ENCODE measurements around the gene KCTD16. TPM values are rescaled to one million over a fixed set of nuclear protein-coding genes. Genes with fewer than 3 reads are reported as not detected.

KCTD16 gene
- total RNA-seq (1 to 10 TPM in 2 of 9 donors, under 1 TPM in 6, not detected in 1; 0.04 to 2.1 (median 0.47) TPM), polyA plus RNA-seq (under 1 TPM; 0.13 to 0.55 (median 0.48) TPM)
- long read RNA-seq, donor 1, result 0 reads
- long read RNA-seq, donor 2, result 0 reads
- long read RNA-seq, donor 3, result 0 reads
- long read RNA-seq, donor 4, result 0 reads
- long read RNA-seq, donor 5, result 0 reads
- long read RNA-seq, donor 6, partial matches to known transcripts, result 0 of 1 reads
- long read RNA-seq, donor 6, other reads (novel, unspliced or antisense), result 1 of 1 reads
- long read RNA-seq, donor 7, result 0 reads
- long read RNA-seq, donor 8, result 0 reads
- long read RNA-seq, donor 9, result 0 reads
- long read RNA-seq, donor 10, result 0 reads

DNA sequence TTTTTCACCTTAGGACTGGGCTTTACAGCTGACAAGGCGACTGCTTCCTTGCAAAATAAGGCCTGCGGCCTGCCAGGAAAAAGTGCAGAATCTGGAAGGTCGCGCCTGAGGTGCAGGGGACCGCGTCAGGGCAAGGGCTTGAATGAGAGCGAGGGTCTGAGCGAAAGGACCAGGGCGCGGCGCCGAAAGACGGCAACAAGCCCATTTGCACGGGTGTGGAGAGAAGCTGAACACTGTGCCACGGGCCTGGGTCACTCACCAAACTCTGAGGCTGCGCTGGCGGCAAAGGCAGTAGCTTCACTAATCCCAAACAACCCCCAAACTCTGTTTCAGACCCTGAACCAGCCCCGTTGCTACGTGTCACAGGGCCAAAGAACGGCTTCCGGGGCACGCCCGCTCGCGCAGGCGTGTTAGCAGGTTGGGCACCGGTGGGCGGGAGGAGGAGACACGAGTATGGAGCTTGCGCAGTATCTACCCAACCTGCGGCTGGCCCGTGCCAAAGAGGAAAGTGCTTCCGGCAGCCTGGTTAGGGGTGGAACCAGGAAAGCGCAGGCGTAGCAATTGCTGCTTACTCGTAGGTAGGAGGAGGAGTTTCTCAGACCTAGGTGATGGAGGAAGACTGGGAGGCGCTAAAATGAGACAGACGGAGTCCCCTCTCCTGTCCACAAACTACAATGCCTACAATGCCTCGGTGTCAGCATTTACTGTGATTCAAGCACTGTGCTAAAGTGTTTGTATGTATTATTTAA lies at the start of gene KCTD16, which contains the start of gene YIPF5:
KCTD16 (plus strand) TSS at position 598 of the 749 bp plus-strand sequence.
YIPF5 (minus strand) TSS at position 384 of the 749 bp plus-strand sequence. CDS start 704 bp downstream, outside the sequence.
- intact Hi-C loops (cut with DNase I), result no loop called here
- Histone ChIP-seq H3K4me3 (peak within 1 kb of the TSS; percentile 43 to 92 (median 86)), H3K36me3 (replicated peaks in 1 of 2) (peaks cover 0 to 2% of the 10 kb centered on the region in 2 donors), H3K4me1 (replicated peaks in 1 of 2) (peaks cover 6 to 26% of the 10 kb centered on the region in 2 donors), H3K9me3 (replicated peaks in 1 of 3) (no peaks in the 10 kb centered on the region), H3K27me3 (no peaks in the 10 kb centered on the region), H3K27ac (peak within 1 kb of the TSS in 4 of 5 donors; percentile 70 to 83 (median 74))
- WGBS, 4 donors, result 0 to 1% (median 1%) methylated on average over 26 to 39 of the region's 39 CpGs
- TF ChIP-seq POLR2A (IDR thresholded peaks at IDR 0.05), result peak in 1 of 2 donors; percentile 40
- TF ChIP-seq, protein P1, sequence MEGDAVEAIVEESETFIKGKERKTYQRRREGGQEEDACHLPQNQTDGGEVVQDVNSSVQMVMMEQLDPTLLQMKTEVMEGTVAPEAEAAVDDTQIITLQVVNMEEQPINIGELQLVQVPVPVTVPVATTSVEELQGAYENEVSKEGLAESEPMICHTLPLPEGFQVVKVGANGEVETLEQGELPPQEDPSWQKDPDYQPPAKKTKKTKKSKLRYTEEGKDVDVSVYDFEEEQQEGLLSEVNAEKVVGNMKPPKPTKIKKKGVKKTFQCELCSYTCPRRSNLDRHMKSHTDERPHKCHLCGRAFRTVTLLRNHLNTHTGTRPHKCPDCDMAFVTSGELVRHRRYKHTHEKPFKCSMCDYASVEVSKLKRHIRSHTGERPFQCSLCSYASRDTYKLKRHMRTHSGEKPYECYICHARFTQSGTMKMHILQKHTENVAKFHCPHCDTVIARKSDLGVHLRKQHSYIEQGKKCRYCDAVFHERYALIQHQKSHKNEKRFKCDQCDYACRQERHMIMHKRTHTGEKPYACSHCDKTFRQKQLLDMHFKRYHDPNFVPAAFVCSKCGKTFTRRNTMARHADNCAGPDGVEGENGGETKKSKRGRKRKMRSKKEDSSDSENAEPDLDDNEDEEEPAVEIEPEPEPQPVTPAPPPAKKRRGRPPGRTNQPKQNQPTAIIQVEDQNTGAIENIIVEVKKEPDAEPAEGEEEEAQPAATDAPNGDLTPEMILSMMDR (IDR thresholded peaks at IDR 0.05), result no peak
- peak; percentile 94 to 98 (median 97) for DNase-seq

GRCh38 chr5:144121577-144121976 lies 49.1 kb upstream of the KCTD16 start:
- TF ChIP-seq, protein P1 (IDR thresholded peaks at IDR 0.05), result no peak
- no peak for TF ChIP-seq POLR2A (IDR thresholded peaks at IDR 0.05)
- H3K27ac ChIP-seq, result no peak overlapping the region
- DNase-seq, result no peak
- H3K4me3 ChIP-seq, result no peak overlapping the region
- WGBS, 4 donors, result 88 to 96% (median 90%) methylated on average over 1 of the region's 1 CpG
- intact Hi-C loops (cut with DNase I), result no loop called here
- H3K36me3 ChIP-seq (replicated peaks in 1 of 2), result no peaks in the 10 kb centered on the region
- H3K9me3 ChIP-seq (replicated peaks in 1 of 3), result no peaks in the 10 kb centered on the region
- no peaks in the 10 kb centered on the region for H3K4me1 ChIP-seq (replicated peaks in 1 of 2)
- no peaks in the 10 kb centered on the region for H3K27me3 ChIP-seq

DNA sequence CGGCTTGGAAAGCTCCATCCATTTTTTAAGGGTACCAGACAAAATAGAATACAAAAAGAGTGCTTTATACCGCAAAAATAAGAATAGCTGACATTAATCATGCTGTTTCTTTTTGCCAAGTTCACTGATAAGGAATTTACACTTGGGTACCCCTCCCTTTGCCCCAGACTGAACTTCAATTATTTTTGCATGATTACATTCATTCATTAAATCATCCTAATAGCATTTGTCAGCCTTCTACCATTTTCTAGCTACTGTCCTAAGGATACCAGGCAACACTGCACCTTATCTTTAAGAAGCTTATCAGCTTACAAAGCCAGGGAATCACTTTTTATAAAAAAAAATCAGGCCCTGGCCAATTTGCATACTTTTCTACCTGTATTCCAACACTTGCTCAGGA lies 48.6 kb upstream of the KCTD16 start:
- Histone ChIP-seq H3K9me3 (replicated peaks in 1 of 3) (no peaks in the 10 kb centered on the region), H3K27me3 (no peaks in the 10 kb centered on the region), H3K36me3 (replicated peaks in 1 of 2) (no peaks in the 10 kb centered on the region), H3K27ac (no peak overlapping the region), H3K4me3 (no peak overlapping the region), H3K4me1 (replicated peaks in 1 of 2) (no peaks in the 10 kb centered on the region)
- intact Hi-C loops (cut with DNase I), result no loop called here
- DNase-seq, result no peak
- 42 to 66% (median 49%) methylated on average over 2 of the region's 2 CpGs for WGBS, 4 donors
- TF ChIP-seq, protein P1 (IDR thresholded peaks at IDR 0.05), result no peak
- no peak for TF ChIP-seq POLR2A (IDR thresholded peaks at IDR 0.05)

DNA sequence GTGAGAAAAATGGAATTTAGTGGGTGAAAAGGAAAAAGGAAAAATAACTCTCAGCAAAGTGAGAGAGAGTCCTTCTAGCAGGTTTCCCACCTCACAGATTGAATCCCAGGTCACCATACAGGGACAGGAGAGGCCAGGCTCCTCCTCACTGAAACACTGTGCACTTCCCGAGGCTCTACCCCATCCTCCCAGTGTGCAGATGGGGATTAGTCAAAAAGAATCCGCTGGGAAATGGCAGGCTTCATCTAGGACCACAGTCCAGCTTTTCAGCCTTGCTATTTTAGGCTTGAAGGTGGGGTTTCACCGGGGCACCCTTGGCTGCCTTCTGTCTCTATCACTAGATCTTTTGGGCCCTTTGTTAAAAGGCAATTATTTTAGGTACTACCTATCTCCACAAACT lies 48.0 kb upstream of the KCTD16 start:
- Histone ChIP-seq H3K36me3 (replicated peaks in 1 of 2) (no peaks in the 10 kb centered on the region), H3K4me3 (no peak overlapping the region), H3K27ac (no peak overlapping the region), H3K9me3 (replicated peaks in 1 of 3) (no peaks in the 10 kb centered on the region), H3K4me1 (replicated peaks in 1 of 2) (no peaks in the 10 kb centered on the region), H3K27me3 (no peaks in the 10 kb centered on the region)
- TF ChIP-seq POLR2A (IDR thresholded peaks at IDR 0.05), result no peak
- TF ChIP-seq, protein P1 (IDR thresholded peaks at IDR 0.05), result no peak
- intact Hi-C loops (cut with DNase I), result no loop called here
- DNase-seq, result no peak
- 74 to 88% (median 80%) methylated on average over 3 of the region's 3 CpGs for WGBS, 4 donors
